GM12878 (cell line): Measurements from ENCODE around the gene CD1D.

Experiments used
- RAD21 ChIP-seq: IDR thresholded peaks from 2 replicates; pipeline ENCODE4 v1.6.1; 2011; ENCODE audit warnings: mild to moderate bottlenecking, low read depth, low read length, moderate library complexity; ENCODE audit not compliant: insufficient read depth
- TAF1 ChIP-seq: IDR thresholded peaks from 2 replicates; pipeline ENCODE4 v1.6.1; 2011; ENCODE audit warnings: mild to moderate bottlenecking, low read depth, low read length, borderline replicate concordance
- TF ChIP-seq, protein P1 (sequence below), 3 experiments: IDR thresholded peaks in 2 of 3; conservative IDR thresholded peaks in 1 of 3; 2 replicates each; pipeline ENCODE4 v1.5.1; 2011; ENCODE audit warnings: low read depth in 3 of 3, low read length in 3 of 3, mild to moderate bottlenecking in 3 of 3, control low read depth in 2 of 3, moderate library complexity in 2 of 3, inconsistent platforms in 1 of 3, mixed read lengths in 1 of 3; ENCODE audit not compliant: control insufficient read depth in 2 of 3, insufficient read depth in 1 of 3; ENCODE audit errors: extremely low read depth in 1 of 3

DNA sequence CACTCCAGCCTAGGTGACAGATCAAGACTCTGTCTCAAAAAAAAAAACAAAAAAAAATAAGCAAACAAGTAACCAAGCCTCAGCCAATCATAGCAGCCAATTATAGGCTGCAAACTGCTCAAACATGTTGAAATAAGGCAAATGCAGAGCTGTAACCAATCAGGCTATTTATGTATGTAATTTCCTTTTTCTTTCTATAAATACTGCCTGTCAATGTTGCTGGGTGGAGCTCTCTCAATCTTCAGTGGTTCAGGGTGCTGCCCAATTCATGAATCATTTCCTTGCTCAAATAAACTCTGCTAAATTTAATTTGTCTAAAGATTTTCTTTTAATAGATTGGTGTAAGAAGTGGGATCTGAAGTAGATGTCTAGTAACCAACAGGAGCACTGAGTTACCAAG lies 11.6 kb upstream of the CD1D start:
- TF ChIP-seq TAF1: no peak
- no peak for TF ChIP-seq RAD21
- TF ChIP-seq, protein P1, sequence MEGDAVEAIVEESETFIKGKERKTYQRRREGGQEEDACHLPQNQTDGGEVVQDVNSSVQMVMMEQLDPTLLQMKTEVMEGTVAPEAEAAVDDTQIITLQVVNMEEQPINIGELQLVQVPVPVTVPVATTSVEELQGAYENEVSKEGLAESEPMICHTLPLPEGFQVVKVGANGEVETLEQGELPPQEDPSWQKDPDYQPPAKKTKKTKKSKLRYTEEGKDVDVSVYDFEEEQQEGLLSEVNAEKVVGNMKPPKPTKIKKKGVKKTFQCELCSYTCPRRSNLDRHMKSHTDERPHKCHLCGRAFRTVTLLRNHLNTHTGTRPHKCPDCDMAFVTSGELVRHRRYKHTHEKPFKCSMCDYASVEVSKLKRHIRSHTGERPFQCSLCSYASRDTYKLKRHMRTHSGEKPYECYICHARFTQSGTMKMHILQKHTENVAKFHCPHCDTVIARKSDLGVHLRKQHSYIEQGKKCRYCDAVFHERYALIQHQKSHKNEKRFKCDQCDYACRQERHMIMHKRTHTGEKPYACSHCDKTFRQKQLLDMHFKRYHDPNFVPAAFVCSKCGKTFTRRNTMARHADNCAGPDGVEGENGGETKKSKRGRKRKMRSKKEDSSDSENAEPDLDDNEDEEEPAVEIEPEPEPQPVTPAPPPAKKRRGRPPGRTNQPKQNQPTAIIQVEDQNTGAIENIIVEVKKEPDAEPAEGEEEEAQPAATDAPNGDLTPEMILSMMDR (IDR thresholded peaks at IDR 0.05 in 2 of 3, conservative IDR thresholded peaks at IDR 0.05 in 1 of 3; ENCODE audit: control insufficient read depth in 2 of 3, extremely low read depth in 1 of 3, insufficient read depth in 1 of 3, low read depth in 3 of 3, low read length in 3 of 3): no peak
